ENCODE data around the gene KMT2E.

DNA sequence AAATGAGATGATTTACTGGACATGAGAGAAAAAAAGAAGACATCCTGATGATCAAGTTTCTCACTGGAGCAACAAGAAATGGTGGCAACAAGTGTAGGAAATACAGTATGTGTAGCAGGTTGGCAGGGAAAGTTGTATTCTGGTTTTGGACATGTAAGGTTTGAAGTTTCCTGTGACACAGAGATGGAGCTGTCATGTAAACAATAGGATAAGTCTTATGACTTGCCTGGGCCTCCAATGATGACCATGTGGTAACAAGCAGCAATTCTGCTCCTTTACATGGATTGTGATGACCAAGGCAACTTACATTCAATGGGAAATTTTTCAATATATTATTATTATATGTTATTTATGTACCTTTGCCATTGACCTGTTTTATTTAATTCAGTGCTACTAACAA lies 125.4 kb downstream of the KMT2E start:
- TF ChIP-seq JUNB (IDR thresholded peaks at IDR 0.05) (no peak), SMC3 (IDR thresholded peaks at IDR 0.05) (no peak), JUN (IDR thresholded peaks at IDR 0.05) (no peak), EP300 (IDR thresholded peaks at IDR 0.05) (no peak), MAFK (IDR thresholded peaks at IDR 0.05; ENCODE audit: partially characterized antibody) (no peak), EHMT2 (IDR thresholded peaks at IDR 0.05; ENCODE audit: low read depth) (no peak), NR3C1 (IDR thresholded peaks at IDR 0.05) (no peak), PHF8 (IDR thresholded peaks at IDR 0.05; ENCODE audit: borderline replicate concordance, low read depth) (no peak)
- TF ChIP-seq, protein P1, sequence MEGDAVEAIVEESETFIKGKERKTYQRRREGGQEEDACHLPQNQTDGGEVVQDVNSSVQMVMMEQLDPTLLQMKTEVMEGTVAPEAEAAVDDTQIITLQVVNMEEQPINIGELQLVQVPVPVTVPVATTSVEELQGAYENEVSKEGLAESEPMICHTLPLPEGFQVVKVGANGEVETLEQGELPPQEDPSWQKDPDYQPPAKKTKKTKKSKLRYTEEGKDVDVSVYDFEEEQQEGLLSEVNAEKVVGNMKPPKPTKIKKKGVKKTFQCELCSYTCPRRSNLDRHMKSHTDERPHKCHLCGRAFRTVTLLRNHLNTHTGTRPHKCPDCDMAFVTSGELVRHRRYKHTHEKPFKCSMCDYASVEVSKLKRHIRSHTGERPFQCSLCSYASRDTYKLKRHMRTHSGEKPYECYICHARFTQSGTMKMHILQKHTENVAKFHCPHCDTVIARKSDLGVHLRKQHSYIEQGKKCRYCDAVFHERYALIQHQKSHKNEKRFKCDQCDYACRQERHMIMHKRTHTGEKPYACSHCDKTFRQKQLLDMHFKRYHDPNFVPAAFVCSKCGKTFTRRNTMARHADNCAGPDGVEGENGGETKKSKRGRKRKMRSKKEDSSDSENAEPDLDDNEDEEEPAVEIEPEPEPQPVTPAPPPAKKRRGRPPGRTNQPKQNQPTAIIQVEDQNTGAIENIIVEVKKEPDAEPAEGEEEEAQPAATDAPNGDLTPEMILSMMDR (IDR thresholded peaks at IDR 0.05): no peak
- TF ChIP-seq, protein P2, sequence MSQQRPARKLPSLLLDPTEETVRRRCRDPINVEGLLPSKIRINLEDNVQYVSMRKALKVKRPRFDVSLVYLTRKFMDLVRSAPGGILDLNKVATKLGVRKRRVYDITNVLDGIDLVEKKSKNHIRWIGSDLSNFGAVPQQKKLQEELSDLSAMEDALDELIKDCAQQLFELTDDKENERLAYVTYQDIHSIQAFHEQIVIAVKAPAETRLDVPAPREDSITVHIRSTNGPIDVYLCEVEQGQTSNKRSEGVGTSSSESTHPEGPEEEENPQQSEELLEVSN (IDR thresholded peaks at IDR 0.05; ENCODE audit: borderline replicate concordance, low read depth): no peak
